SU-DHL-6 (cell line): ENCODE results near the gene COL16A1.

ENCODE experiments used
- EZH2phosphoT487 ChIP-seq: fragments of 200-600 bp; sonication (generic), shearing (Covaris generic); conservative IDR thresholded peaks from 2 replicates; pipeline ENCODE4 v1.6.1; 2018; ENCODE audit warnings: mild to moderate bottlenecking, antibody characterized with exemption, low read length, moderate library complexity, mixed read lengths
- TF ChIP-seq, protein P1 (sequence below): fragments of 200-600 bp; sonication (generic); IDR thresholded peaks from one replicate; pipeline ENCODE4 v1.5.1; 2017; ENCODE audit warnings: antibody characterized with exemption, mild to moderate bottlenecking, low read length, moderate library complexity; ENCODE audit not compliant: insufficient read depth, poor library complexity, severe bottlenecking

DNA sequence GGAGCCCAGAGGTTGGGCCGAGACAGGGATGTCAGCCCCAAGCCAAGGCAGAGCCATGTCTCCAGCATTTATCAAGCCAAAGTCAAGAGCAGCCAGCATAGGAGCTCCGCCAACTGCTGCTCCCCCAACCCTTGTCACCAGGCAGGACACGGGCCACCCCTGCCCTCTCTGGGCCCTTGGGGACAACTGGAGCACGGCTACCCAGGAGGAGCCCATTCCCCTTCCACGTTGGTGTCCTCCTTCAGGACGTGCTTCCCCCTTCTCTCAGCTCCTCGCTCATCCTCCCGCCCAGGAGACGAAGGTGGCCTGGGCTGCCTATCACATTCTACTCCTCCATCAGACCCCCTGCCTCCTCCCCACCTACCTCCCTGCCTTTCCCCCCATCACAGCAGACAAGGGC lies 39.3 kb downstream of the COL16A1 start:
- TF ChIP-seq, protein P1, sequence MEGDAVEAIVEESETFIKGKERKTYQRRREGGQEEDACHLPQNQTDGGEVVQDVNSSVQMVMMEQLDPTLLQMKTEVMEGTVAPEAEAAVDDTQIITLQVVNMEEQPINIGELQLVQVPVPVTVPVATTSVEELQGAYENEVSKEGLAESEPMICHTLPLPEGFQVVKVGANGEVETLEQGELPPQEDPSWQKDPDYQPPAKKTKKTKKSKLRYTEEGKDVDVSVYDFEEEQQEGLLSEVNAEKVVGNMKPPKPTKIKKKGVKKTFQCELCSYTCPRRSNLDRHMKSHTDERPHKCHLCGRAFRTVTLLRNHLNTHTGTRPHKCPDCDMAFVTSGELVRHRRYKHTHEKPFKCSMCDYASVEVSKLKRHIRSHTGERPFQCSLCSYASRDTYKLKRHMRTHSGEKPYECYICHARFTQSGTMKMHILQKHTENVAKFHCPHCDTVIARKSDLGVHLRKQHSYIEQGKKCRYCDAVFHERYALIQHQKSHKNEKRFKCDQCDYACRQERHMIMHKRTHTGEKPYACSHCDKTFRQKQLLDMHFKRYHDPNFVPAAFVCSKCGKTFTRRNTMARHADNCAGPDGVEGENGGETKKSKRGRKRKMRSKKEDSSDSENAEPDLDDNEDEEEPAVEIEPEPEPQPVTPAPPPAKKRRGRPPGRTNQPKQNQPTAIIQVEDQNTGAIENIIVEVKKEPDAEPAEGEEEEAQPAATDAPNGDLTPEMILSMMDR = no peak
- no peak for TF ChIP-seq EZH2phosphoT487
